Vagina (tissue), 2 donors: Measurements from ENCODE around the gene GAB2.

Experiments used
- CTCF ChIP-seq, 3 experiments: fragments of 450-650 bp in 2 of 3; fragments of 200-600 bp in 1 of 3; sonication (generic) in 1 of 3; IDR thresholded peaks; one replicate each; pipeline ENCODE4 v1.5.1; 2017 to 2019; ENCODE audit warnings: antibody characterized with exemption in 3 of 3, mild to moderate bottlenecking in 2 of 3, moderate library complexity in 2 of 3
- POLR2A ChIP-seq, 2 donors: fragments of 450-650 bp; IDR thresholded peaks; one replicate each; pipeline ENCODE4 v1.6.1; 2017; ENCODE audit warnings: antibody characterized with exemption in 2 of 2, mild to moderate bottlenecking in 2 of 2, moderate library complexity in 2 of 2
- POLR2AphosphoS5 ChIP-seq, 2 donors: sonication (generic); formaldehyde crosslinking; IDR thresholded peaks; one replicate each; pipeline ENCODE4 v1.9.0; 2017; ENCODE audit warnings: antibody characterized with exemption in 2 of 2, mild to moderate bottlenecking in 2 of 2, low read depth in 1 of 2; ENCODE audit not compliant: insufficient read depth in 1 of 2

- TF ChIP-seq CTCF (IDR thresholded peaks at IDR 0.05): no peak
- TF ChIP-seq POLR2A (IDR thresholded peaks at IDR 0.05): no peak
- TF ChIP-seq POLR2AphosphoS5 (IDR thresholded peaks at IDR 0.05; ENCODE audit: insufficient read depth in 1 of 2, low read depth in 1 of 2): no peak
Observed at GRCh38 chr11:78284260-78284659, 133.4 kb downstream of the GAB2 start.
